GM19193 (cell line): Measurements from ENCODE around the gene TMEM154.

Source experiments
- POLR2A ChIP-seq: IDR thresholded peaks from 4 replicates; pipeline ENCODE4 v1.6.1; 2011; ENCODE audit not compliant: insufficient read depth, insufficient read length; ENCODE audit errors: extremely low read depth

The TMEM154 gene

DNA sequence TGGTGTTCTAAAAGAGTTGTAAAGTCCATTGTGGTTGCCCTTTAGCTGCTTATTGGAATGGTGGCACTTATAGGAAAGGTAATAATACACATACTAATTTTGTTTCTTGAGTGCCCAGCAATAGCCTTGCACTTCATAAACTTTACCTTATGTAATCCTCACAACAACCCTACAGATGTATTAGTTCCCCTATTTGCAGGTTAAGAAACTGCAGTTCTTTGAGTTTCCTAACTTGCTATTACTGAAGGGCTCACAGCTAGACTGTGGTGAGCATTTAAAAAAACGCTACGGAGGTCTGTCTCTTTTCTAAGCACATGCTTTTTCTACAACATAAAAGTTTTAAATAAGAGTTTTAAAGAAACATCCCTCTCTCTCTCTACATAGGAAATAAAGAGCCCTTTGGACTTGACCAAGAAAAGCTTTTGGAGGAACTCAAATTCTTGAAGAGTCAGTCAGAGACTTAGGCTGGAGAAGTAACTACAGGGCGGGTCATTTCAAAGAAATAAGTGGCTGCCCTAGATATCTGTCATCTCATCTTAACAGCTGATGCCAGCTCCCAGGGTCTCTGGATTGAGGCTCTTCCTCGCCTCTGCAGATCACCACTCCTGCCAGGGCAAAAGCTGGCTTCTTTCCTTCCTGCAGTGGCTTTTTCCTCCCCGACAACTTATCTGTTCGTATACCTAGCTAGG is 101.9 kb downstream of the TMEM154 start:
- TF ChIP-seq POLR2A = no peak

DNA sequence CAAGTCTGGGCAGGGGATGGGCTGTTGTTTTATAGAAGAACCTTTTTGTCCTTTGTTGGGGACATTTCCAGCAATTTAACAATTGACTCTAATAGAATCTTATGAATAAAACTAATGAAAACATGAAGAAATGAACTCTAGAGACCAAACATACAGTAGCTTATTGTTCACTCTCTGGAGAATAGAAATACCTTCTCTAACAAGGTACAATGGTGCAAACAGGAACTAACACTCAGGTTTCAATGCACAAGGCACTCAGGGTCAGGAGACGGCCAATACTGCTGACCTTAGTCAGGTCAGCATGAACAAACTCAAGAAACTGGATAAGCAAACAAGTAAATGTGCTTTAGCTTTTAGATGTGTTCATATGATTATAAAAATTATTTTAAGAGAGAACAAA is 104.3 kb downstream of the TMEM154 start:
- TF ChIP-seq POLR2A = no peak

DNA sequence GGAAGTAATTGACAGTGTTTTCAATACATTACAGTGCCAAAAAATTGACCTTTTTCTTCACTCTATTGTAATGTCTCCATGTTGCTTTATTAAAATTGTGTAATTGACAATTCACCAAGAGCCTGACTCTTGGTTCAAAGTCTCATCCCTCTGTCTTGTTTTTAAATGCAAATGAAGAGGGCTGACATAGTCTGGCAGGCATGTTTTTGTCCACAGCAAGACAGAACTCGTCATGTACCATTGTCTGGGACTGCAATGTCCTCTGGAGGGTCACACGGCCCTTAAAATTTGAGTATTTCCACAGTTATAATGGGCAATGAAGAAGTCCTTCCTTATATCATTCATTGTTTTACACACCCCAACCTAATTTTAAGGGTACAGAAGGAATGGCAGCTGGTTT is 105.9 kb downstream of the TMEM154 start:
- no peak for TF ChIP-seq POLR2A

DNA sequence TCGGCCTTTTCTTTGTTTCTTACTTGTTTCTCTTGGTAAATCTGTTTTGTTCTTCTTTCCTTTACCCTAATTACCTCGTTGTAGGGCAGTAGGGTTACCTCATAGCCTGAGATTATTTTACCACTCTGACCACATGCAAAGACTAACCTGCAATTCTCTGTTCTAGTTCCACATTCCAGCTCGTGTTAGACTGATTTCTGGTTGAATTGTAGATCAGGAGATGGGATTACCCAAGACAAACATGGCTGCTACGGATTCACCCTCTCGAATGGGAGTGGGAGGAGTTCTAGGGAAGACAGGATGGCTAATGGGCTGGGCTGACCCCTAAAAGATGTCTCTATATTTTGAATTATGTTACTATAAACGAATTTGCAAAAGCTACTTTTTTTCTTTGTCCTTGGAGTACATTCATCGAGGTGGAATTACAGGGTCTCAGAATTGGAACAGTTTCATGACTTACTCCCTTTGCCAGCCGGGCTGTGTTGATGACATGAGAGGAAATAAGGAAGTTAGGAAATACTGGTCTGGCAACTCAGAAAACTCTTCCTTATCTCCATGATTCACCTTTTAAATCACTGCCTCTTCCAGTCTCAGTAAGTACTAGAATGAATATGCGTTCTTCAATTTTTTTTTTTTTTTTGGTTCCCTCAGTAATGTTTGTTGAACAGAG is 107.2 kb downstream of the TMEM154 start:
- TF ChIP-seq POLR2A = no peak

DNA sequence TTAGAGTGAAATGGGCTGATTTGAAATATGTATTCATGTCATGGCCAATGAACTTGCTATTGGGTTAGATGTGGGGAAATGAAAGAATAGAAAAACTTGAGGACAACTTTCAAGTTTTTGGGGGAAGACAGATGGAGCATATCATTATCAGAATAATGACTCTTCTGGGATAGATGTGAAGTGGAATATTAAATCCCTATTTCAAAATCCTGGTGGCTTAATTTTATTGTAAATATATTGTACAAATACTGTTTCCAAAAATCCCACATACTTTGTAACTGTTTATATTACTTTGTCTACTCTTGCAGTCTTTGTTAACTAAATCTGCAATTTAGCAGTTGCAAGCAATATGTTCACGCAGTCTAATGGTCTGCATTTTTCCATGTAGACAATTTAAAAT is 108.0 kb downstream of the TMEM154 start:
- TF ChIP-seq POLR2A = no peak

DNA sequence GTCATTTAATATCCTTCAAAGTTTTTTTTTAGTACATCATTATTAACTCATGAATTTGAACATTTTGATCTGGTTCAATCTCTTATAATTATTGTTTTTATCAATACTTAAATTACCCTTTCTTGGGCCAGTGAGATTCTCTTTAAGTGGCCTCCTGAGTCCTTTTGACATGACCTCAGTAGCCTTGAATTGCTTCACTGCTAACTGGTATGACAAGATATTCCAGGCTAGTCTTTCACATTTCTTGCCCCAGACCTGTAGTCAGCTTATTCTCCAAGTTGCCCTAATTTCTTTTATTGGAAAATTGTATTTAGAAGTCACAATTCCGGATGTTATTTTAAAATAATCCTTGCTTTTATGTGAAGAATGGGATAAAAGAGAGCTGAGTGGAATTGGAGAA is 108.5 kb downstream of the TMEM154 start:
- TF ChIP-seq POLR2A = no peak
